KMS-11 (cell line): ENCODE measurements around the gene DLX6.

ENCODE experiments used
- H2AFZ ChIP-seq: fragments of 200-600 bp; sonication (generic); 2 replicates; pipeline ENCODE4 v1.6.1; 2016; ENCODE audit warnings: antibody characterized with exemption, mixed run types, low read depth
- H3K27ac ChIP-seq: fragments of 200-600 bp; sonication (generic); 2 replicates; pipeline ENCODE4 v1.6.1; 2016; ENCODE audit warnings: mild to moderate bottlenecking, mixed run types
- H3K27me3 ChIP-seq: fragments of 200-600 bp; sonication (generic); 2 replicates; pipeline ENCODE4 v1.6.1; 2017; ENCODE audit warnings: mild to moderate bottlenecking, low read depth, mixed run types, moderate library complexity; ENCODE audit not compliant: insufficient read depth
- H3K36me3 ChIP-seq: fragments of 200-600 bp; sonication (generic); 2 replicates; pipeline ENCODE4 v1.6.1; 2017; ENCODE audit warnings: mild to moderate bottlenecking, mixed run types; ENCODE audit not compliant: insufficient read depth
- H3K4me1 ChIP-seq: fragments of 200-600 bp; sonication (generic); 2 replicates; pipeline ENCODE4 v1.6.1; 2016; ENCODE audit warnings: mild to moderate bottlenecking, low read depth, mixed run types; ENCODE audit not compliant: poor library complexity, severe bottlenecking
- H3K4me2 ChIP-seq: fragments of 200-600 bp; sonication (generic); 2 replicates; pipeline ENCODE4 v1.7.0; 2016; ENCODE audit warnings: mild to moderate bottlenecking, mixed run types
- H3K4me3 ChIP-seq: fragments of 200-600 bp; sonication (generic); IDR thresholded peaks from 2 replicates; pipeline ENCODE4 v1.6.1; 2017; ENCODE audit warnings: low read depth, low read length, mixed read lengths; ENCODE audit not compliant: insufficient read depth
- H3K79me2 ChIP-seq: fragments of 200-600 bp; sonication (generic); 2 replicates; pipeline ENCODE4 v1.6.1; 2016; ENCODE audit warnings: low read depth, mixed run types; ENCODE audit not compliant: insufficient read depth
- H3K9ac ChIP-seq: fragments of 200-600 bp; sonication (generic); 2 replicates; pipeline ENCODE4 v1.6.1; 2016; ENCODE audit warnings: mild to moderate bottlenecking, mixed run types
- H4K20me1 ChIP-seq: fragments of 200-600 bp; sonication (generic); 2 replicates; pipeline ENCODE4 v1.6.1; 2016; ENCODE audit warnings: mild to moderate bottlenecking, mixed run types; ENCODE audit not compliant: insufficient read depth
- CTCF ChIP-seq: fragments of 200-600 bp; sonication (generic); conservative IDR thresholded peaks from 2 replicates; pipeline ENCODE4 v1.6.1; 2017; ENCODE audit warnings: low read depth, mild to moderate bottlenecking, antibody characterized with exemption, low read length, moderate library complexity, mixed read lengths

Gene DLX6

GRCh38 chr7:96970739-96971138, 34.6 kb upstream of the DLX6 start:
- H3K79me2 ChIP-seq: no peaks in the 10 kb centered on the region
- no peak for TF ChIP-seq CTCF
- H3K36me3 ChIP-seq: no peaks in the 10 kb centered on the region
- no peaks in the 10 kb centered on the region for H4K20me1 ChIP-seq
- no peak overlapping the region for H3K4me3 ChIP-seq
- no peaks in the 10 kb centered on the region for H3K4me1 ChIP-seq
- no peak overlapping the region for H3K27ac ChIP-seq
- no peak overlapping the region for H2AFZ ChIP-seq
- no peak overlapping the region for H3K4me2 ChIP-seq
- H3K9ac ChIP-seq: no peak overlapping the region
- no peaks in the 10 kb centered on the region for H3K27me3 ChIP-seq

GRCh38 chr7:96973986-96974385, 31.4 kb upstream of the DLX6 start:
- Histone ChIP-seq H3K27ac (no peak overlapping the region), H3K9ac (no peak overlapping the region), H3K36me3 (no peaks in the 10 kb centered on the region), H3K79me2 (no peaks in the 10 kb centered on the region), H3K27me3 (no peaks in the 10 kb centered on the region), H2AFZ (no peak overlapping the region), H4K20me1 (no peaks in the 10 kb centered on the region), H3K4me3 (no peak overlapping the region), H3K4me1 (no peaks in the 10 kb centered on the region), H3K4me2 (no peak overlapping the region)
- TF ChIP-seq CTCF: no peak

GRCh38 chr7:96976106-96976505, 29.2 kb upstream of the DLX6 start:
- no peaks in the 10 kb centered on the region for H3K27me3 ChIP-seq
- no peak overlapping the region for H3K4me2 ChIP-seq
- H3K4me3 ChIP-seq: no peak overlapping the region
- TF ChIP-seq CTCF: no peak
- no peak overlapping the region for H3K9ac ChIP-seq
- H3K36me3 ChIP-seq: no peaks in the 10 kb centered on the region
- no peaks in the 10 kb centered on the region for H4K20me1 ChIP-seq
- no peaks in the 10 kb centered on the region for H3K79me2 ChIP-seq
- no peak overlapping the region for H3K27ac ChIP-seq
- no peaks in the 10 kb centered on the region for H3K4me1 ChIP-seq
- no peak overlapping the region for H2AFZ ChIP-seq

GRCh38 chr7:96977445-96977844, 27.9 kb upstream of the DLX6 start:
- H3K4me3 ChIP-seq: no peak overlapping the region
- TF ChIP-seq CTCF: no peak
- no peaks in the 10 kb centered on the region for H3K79me2 ChIP-seq
- H3K27ac ChIP-seq: no peak overlapping the region
- no peaks in the 10 kb centered on the region for H3K27me3 ChIP-seq
- H3K36me3 ChIP-seq: no peaks in the 10 kb centered on the region
- no peak overlapping the region for H2AFZ ChIP-seq
- no peaks in the 10 kb centered on the region for H4K20me1 ChIP-seq
- H3K9ac ChIP-seq: no peak overlapping the region
- H3K4me1 ChIP-seq: no peaks in the 10 kb centered on the region
- H3K4me2 ChIP-seq: no peak overlapping the region
